PFSK-1 (cell line): ENCODE data around the gene AGBL5.
A peak's percentile ranks its signal among the peaks of the same experiment; 100 is the strongest.

Experiments used
- FOXP2 ChIP-seq: optimal IDR thresholded peaks from 2 replicates; pipeline ENCODE3; 2011; ENCODE audit warnings: borderline replicate concordance, control low read depth, inconsistent platforms; ENCODE audit not compliant: insufficient read depth; ENCODE audit errors: extremely low read length, extremely low read depth
- POLR2AphosphoS5 ChIP-seq: IDR thresholded peaks from 2 replicates; pipeline ENCODE4 v1.6.1; 2012; ENCODE audit warnings: low read depth, mild to moderate bottlenecking, control low read depth, low read length, moderate library complexity
- REST ChIP-seq, 2 experiments: IDR thresholded peaks; 2 replicates each; pipeline versions ENCODE4 v1.6.1 to v1.8.0; 2011 to 2012; ENCODE audit warnings: low read depth in 2 of 2, low read length in 2 of 2, control low read depth in 1 of 2, inconsistent platforms in 1 of 2, mild to moderate bottlenecking in 1 of 2, moderate library complexity in 1 of 2; ENCODE audit not compliant: insufficient read depth in 1 of 2
- SIN3A ChIP-seq: IDR thresholded peaks from 2 replicates; pipeline ENCODE4 v1.6.1; 2012; ENCODE audit warnings: mild to moderate bottlenecking, low read length, moderate library complexity, borderline replicate concordance; ENCODE audit not compliant: insufficient read depth
- TAF1 ChIP-seq: IDR thresholded peaks from 2 replicates; pipeline ENCODE4 v1.6.1; 2012; ENCODE audit warnings: low read length, control low read depth, borderline replicate concordance; ENCODE audit not compliant: insufficient read depth

Gene AGBL5

GRCh38 chr2:27108221-27108620, 56.8 kb downstream of the AGBL5 start:
- TF ChIP-seq POLR2AphosphoS5 = no peak

- TF ChIP-seq SIN3A (no peak), REST (IDR thresholded peaks at IDR 0.05; ENCODE audit: insufficient read depth in 1 of 2, low read depth in 2 of 2, low read length in 2 of 2) (no peak), POLR2AphosphoS5 (no peak), FOXP2 (no peak), TAF1 (no peak)
These were observed 57.6 kb downstream of the AGBL5 start for GRCh38 chr2:27109083-27109482.

GRCh38 chr2:27115519-27115918, 64.1 kb downstream of the AGBL5 start:
- no peak for TF ChIP-seq POLR2AphosphoS5
- TF ChIP-seq TAF1 = no peak
- TF ChIP-seq SIN3A = no peak
- no peak for TF ChIP-seq FOXP2
- TF ChIP-seq REST (IDR thresholded peaks at IDR 0.05; ENCODE audit: insufficient read depth in 1 of 2, low read depth in 2 of 2, low read length in 2 of 2) = no peak

GRCh38 chr2:27117995-27118524, 66.6 kb downstream of the AGBL5 start:
- TF ChIP-seq FOXP2 (no peak), REST (IDR thresholded peaks at IDR 0.05; ENCODE audit: insufficient read depth in 1 of 2, low read depth in 2 of 2, low read length in 2 of 2) (no peak), TAF1 (no peak), POLR2AphosphoS5 (no peak), SIN3A (no peak)

- TF ChIP-seq REST (IDR thresholded peaks at IDR 0.05; ENCODE audit: insufficient read depth in 1 of 2, low read depth in 2 of 2, low read length in 2 of 2) (peak; percentile 28 to 35; a peak in 1 of 4 replicates), FOXP2 (peak; percentile 72), POLR2AphosphoS5 (no peak)
These were observed 67.3 kb downstream of the AGBL5 start, which contains the start of gene CGREF1 for GRCh38 chr2:27118525-27119329. TSS of gene CGREF1 (minus strand) at chr2:27119128. CDS start at chr2:27104366, 14,762 bp downstream.
